Mucosa of stomach (tissue), 1 donor: ENCODE results near the gene ZNF787.

Experiments
- H3K27me3 ChIP-seq: one replicate; pipeline ENCODE4 v1.7.0; 2013; ENCODE audit warnings: mild to moderate bottlenecking, low read length; ENCODE audit not compliant: control insufficient read depth, insufficient read depth
- H3K36me3 ChIP-seq: one replicate; pipeline ENCODE4 v1.7.0; 2013; ENCODE audit warnings: low read length; ENCODE audit not compliant: control insufficient read depth, insufficient read depth
- H3K4me1 ChIP-seq: one replicate; pipeline ENCODE4 v1.7.0; 2013; ENCODE audit warnings: mild to moderate bottlenecking, low read length; ENCODE audit not compliant: control insufficient read depth, insufficient read depth
- H3K4me3 ChIP-seq: one replicate; pipeline ENCODE4 v1.7.0; 2013; ENCODE audit warnings: low read length
- H3K9ac ChIP-seq: one replicate; pipeline ENCODE4 v1.7.0; 2013; ENCODE audit warnings: mild to moderate bottlenecking, low read length, moderate library complexity
- H3K9me3 ChIP-seq: one replicate; pipeline ENCODE4 v1.7.0; 2013; ENCODE audit warnings: mild to moderate bottlenecking, low read length, moderate library complexity; ENCODE audit not compliant: control insufficient read depth
- donor health status: Pancreatic carcinoma.

The ZNF787 gene

GRCh38 chr19:56116606-56117005 lies 4.5 kb downstream of the ZNF787 start:
- H3K9ac ChIP-seq, result no peak overlapping the region
- no peaks in the 10 kb centered on the region for H3K9me3 ChIP-seq
- H3K27me3 ChIP-seq, result no peaks in the 10 kb centered on the region
- no peak overlapping the region for H3K4me3 ChIP-seq
- no peaks in the 10 kb centered on the region for H3K36me3 ChIP-seq
- peaks cover 52% of the 10 kb centered on the region for H3K4me1 ChIP-seq

- no peak overlapping the region for H3K9ac ChIP-seq
- no peaks in the 10 kb centered on the region for H3K36me3 ChIP-seq
- H3K9me3 ChIP-seq, result no peaks in the 10 kb centered on the region
- peaks cover 61% of the 10 kb centered on the region for H3K4me1 ChIP-seq
- no peaks in the 10 kb centered on the region for H3K27me3 ChIP-seq
- H3K4me3 ChIP-seq, result no peak overlapping the region
Observed at GRCh38 chr19:56115490-56115889, 5.6 kb downstream of the ZNF787 start.

- Histone ChIP-seq H3K36me3 (no peaks in the 10 kb centered on the region), H3K4me3 (no peak overlapping the region), H3K4me1 (peaks cover 60% of the 10 kb centered on the region), H3K9ac (peak overlapping the region; percentile 22), H3K27me3 (no peaks in the 10 kb centered on the region), H3K9me3 (no peaks in the 10 kb centered on the region)
Observed at GRCh38 chr19:56114778-56115110, 6.4 kb downstream of the ZNF787 start.

GRCh38 chr19:56114051-56114777 lies 6.9 kb downstream of the ZNF787 start:
- H3K4me3 ChIP-seq, result no peak overlapping the region
- H3K4me1 ChIP-seq, result peaks cover 57% of the 10 kb centered on the region
- no peaks in the 10 kb centered on the region for H3K9me3 ChIP-seq
- no peaks in the 10 kb centered on the region for H3K27me3 ChIP-seq
- H3K9ac ChIP-seq, result no peak overlapping the region
- H3K36me3 ChIP-seq, result no peaks in the 10 kb centered on the region

GRCh38 chr19:56113074-56113632 lies 7.9 kb downstream of the ZNF787 start:
- Histone ChIP-seq H3K4me1 (peaks cover 57% of the 10 kb centered on the region), H3K9ac (no peak overlapping the region)

GRCh38 chr19:56112313-56112709 lies 8.8 kb downstream of the ZNF787 start:
- Histone ChIP-seq H3K4me1 (peaks cover 54% of the 10 kb centered on the region), H3K36me3 (no peaks in the 10 kb centered on the region), H3K9ac (no peak overlapping the region), H3K27me3 (no peaks in the 10 kb centered on the region), H3K4me3 (no peak overlapping the region), H3K9me3 (no peaks in the 10 kb centered on the region)

More at GRCh38 chr19:56113074-56113632, 7.9 kb downstream of the ZNF787 start:
- no peaks in the 10 kb centered on the region for H3K36me3 ChIP-seq
- H3K27me3 ChIP-seq, result no peaks in the 10 kb centered on the region
- no peak overlapping the region for H3K4me3 ChIP-seq
- no peaks in the 10 kb centered on the region for H3K9me3 ChIP-seq

GRCh38 chr19:56111601-56112312 lies 9.3 kb downstream of the ZNF787 start:
- Histone ChIP-seq H3K9ac (peak overlapping the region; percentile 53), H3K27me3 (no peaks in the 10 kb centered on the region), H3K4me1 (peaks cover 60% of the 10 kb centered on the region), H3K36me3 (no peaks in the 10 kb centered on the region), H3K4me3 (no peak overlapping the region), H3K9me3 (no peaks in the 10 kb centered on the region)

GRCh38 chr19:56110515-56111448 lies 10.3 kb downstream of the ZNF787 start:
- H3K9me3 ChIP-seq, result no peaks in the 10 kb centered on the region
- no peaks in the 10 kb centered on the region for H3K27me3 ChIP-seq
- peak overlapping the region; percentile 53 for H3K9ac ChIP-seq
- no peaks in the 10 kb centered on the region for H3K36me3 ChIP-seq
- H3K4me3 ChIP-seq, result no peak overlapping the region
- peaks cover 66% of the 10 kb centered on the region for H3K4me1 ChIP-seq

- Histone ChIP-seq H3K9me3 (no peaks in the 10 kb centered on the region), H3K4me3 (no peak overlapping the region), H3K4me1 (peaks cover 69% of the 10 kb centered on the region), H3K9ac (peak overlapping the region; percentile 65), H3K27me3 (no peaks in the 10 kb centered on the region), H3K36me3 (no peaks in the 10 kb centered on the region)
Observed at GRCh38 chr19:56109226-56109625, 11.9 kb downstream of the ZNF787 start.

- Histone ChIP-seq H3K9me3 (no peaks in the 10 kb centered on the region), H3K27me3 (no peaks in the 10 kb centered on the region), H3K4me1 (peaks cover 69% of the 10 kb centered on the region), H3K9ac (peak overlapping the region; percentile 65), H3K4me3 (no peak overlapping the region), H3K36me3 (no peaks in the 10 kb centered on the region)
Observed at GRCh38 chr19:56108447-56109195, 12.5 kb downstream of the ZNF787 start.

GRCh38 chr19:56107626-56108351 lies 13.3 kb downstream of the ZNF787 start:
- Histone ChIP-seq H3K4me1 (peaks cover 63% of the 10 kb centered on the region), H3K27me3 (no peaks in the 10 kb centered on the region), H3K36me3 (no peaks in the 10 kb centered on the region)

More at GRCh38 chr19:56107626-56108351, 13.3 kb downstream of the ZNF787 start:
- Histone ChIP-seq H3K9me3 (no peaks in the 10 kb centered on the region), H3K4me3 (no peak overlapping the region), H3K9ac (peak overlapping the region; percentile 65)
